ENCODE measurements around the gene USP53.
"Not testable (repeated sequence)": the region's sequence is repeated elsewhere in the genome, so short reads cannot be mapped to it uniquely, and the experiment has no call there.

The USP53 gene

DNA sequence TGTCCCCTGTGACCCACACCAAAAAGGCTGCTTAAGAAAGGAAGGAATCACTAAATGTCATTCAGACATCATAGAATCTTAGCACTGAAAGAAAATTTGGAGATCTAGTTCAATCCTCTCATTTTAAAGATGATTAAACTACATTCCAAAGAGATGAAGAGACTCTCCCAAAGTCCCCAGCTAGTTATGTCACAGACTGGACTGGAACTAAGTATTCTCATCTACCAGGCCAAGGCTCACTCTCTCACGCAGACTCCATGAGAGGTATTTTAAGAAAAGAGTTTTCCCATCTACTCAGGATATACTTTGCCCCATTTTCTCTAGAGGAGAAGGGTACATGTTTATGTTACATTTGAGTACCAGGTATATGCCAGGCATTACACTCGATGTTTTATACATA is 102.5 kb downstream of the USP53 start:
- no peak for TF ChIP-seq CTCF (conservative IDR thresholded peaks at IDR 0.05; ENCODE audit: low read depth)
- CTCF ChIA-PET = no interaction called here
- POLR2A ChIA-PET (ENCODE audit: low non-redundant PET) = no interaction called here
- H3K27ac ChIP-seq = no peak overlapping the region
- DNase-seq (ENCODE audit: low spot score) = no peak

DNA sequence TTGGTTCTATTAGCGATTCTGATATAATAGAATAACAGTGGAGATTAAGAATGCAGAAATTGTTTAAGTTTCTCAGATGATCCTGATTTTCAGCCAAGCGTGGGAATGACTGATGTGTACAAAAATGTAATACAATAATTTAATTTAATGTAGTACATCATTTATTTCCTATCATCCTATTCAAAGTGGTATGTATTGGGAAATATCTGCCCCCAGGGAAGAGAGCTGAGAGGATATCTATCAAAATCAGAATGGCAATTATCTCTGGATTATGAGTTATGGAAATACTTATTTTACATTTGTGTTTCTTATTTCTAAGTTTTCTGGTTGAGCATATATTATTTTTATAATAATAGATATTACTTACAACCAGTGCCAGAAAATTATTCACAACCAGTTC is 105.5 kb downstream of the USP53 start:
- ChIA-PET CTCF (interaction anchor here (0.6 kb wide), 1 partner anchor 60 kb away, joined by 3 read pairs; no protein-coding TSS in a partner anchor), POLR2A (ENCODE audit: low non-redundant PET) (no interaction called here)
- H3K27ac ChIP-seq = no peak overlapping the region
- DNase-seq (ENCODE audit: low spot score) = no peak
- no peak for TF ChIP-seq CTCF (conservative IDR thresholded peaks at IDR 0.05; ENCODE audit: low read depth)

DNA sequence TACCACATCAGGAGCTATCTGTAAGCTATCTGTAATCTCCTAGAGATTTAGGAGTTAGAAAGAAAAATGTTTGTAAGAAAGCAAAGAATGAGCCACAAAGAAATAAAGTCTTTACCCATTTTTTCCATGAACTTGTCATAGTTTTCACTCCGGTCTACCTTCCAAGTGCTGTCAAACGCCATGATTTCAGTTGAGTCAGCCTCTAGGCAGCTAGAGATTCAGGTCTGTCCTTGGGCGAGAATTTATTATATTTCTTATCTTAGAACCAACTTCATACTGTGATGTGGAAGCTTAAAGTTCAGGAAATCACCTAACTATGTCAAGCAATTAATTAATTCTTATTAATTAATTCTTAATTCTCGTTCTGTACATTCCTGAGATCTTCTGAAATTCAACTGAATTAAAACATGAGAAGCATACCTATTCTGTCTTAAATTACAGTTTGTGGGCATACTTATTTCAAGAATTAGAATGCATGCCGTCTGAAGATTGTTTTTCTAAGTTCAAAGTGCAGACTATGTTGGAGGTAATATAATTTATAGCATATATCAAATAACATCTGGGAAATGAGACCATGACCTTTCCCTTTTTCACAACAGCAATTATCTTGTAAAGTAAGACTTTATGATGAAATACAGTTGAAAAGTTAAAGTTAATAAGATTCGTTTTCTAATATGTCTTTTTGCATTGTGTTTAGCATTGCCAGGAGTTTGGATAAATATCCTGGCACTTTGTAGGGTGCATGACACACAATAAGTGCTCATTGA is 109.6 kb downstream of the USP53 start, which contains the start of gene FABP2:
Gene FABP2 (minus strand): TSS at position 218 of the 767 bp plus-strand sequence. CDS start 36 bp downstream, at position 182.
- no peak for TF ChIP-seq CTCF (conservative IDR thresholded peaks at IDR 0.05; ENCODE audit: low read depth)
- ChIA-PET CTCF (no interaction called here), POLR2A (ENCODE audit: low non-redundant PET) (no interaction called here)
- no peak for DNase-seq (ENCODE audit: low spot score)
- H3K27ac ChIP-seq = no peak within 1 kb of the TSS

DNA sequence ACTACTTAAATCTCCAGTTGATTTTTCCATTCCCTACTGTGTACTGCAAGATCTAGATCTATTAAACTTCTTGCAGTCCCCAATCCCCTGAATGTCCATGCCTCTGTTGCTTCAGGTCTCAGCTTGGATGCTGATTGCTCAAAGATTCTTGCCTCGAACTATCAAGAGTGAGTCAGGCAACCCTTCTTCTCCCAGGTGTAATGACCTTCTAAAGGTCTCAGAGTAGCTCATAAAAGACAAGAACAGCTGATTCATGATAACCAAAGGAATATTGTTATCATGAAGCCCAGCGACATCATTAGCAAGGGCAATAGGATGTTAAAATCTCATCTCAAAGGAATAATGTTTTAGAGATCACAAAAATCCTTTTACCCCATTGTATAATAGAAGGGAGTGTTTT is 116.2 kb downstream of the USP53 start:
- POLR2A ChIA-PET (ENCODE audit: low non-redundant PET) = no interaction called here
- no peak for TF ChIP-seq CTCF (conservative IDR thresholded peaks at IDR 0.05; ENCODE audit: low read depth)
- H3K27ac ChIP-seq = no peak overlapping the region
- CTCF ChIA-PET = no interaction called here
- no peak for DNase-seq (ENCODE audit: low spot score)

DNA sequence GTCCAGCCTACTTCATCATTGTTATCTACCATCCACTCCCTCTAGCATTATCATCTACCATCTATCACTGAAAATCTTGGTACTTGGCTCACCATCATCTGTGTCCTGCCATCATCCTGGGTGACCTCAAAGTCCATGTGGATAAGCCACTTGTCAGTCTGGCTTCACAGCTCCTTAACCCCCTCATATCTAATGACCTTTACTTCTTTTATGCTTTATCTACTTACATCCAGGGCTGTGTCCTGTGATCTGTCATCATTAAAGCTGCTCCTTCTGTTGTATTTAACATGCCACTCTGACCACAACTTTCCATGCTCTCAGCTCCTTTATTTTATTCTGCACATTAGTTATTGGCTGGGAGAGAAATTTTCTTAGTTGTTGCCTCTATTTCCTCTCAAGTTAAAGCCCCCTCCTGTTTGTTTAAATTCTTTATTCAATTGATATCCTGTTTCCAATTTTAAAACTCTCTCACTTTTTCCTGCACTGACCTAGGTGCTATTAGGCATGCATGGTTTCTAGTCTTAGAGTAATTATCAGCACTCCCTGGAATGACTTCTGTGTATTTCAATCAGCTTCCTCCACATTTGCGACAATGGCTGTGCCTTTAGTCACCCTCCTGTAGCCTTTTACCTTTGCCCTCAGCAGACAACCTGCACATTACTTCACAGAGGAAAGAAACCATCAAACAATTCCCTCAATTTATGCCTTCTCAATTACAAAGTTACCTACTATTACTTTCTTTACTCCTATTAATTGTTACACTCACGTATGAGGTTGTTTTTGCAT is 117.5 kb downstream of the USP53 start:
- no peak overlapping the region for H3K27ac ChIP-seq
- POLR2A ChIA-PET (ENCODE audit: low non-redundant PET) = no interaction called here
- no peak for TF ChIP-seq CTCF (conservative IDR thresholded peaks at IDR 0.05; ENCODE audit: low read depth)
- CTCF ChIA-PET = no interaction called here
- DNase-seq (ENCODE audit: low spot score) = no peak

DNA sequence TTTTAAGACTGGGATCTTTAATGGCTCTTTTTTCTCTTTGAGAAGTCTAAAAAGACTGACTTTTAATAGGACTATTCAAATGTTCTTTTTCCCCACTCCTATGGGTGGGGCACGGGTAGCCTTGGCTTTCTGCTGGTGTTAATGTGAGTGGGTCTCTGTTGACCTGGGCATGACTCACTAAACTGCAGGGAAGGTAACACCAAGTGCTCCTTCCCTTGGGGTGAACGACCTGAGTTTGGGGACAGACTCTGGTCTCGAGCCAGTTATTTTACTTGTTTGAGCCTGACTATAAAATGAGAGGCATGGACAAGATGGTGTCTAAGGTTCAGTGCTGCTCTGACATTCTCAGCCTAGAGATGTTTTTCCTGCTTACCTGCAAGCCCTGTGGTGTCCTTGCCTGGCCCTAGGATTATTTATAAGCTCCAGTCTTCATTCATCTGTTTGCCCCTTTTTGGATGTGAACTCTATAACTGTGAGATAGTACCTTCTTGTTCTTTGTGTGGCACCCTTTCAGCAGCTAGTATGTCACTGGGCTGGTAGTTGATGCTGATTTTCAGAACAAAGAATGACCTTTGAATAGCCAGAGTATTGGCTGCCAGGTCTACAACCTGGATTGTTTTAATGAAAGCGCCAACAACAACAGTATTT is 123.9 kb downstream of the USP53 start:
- POLR2A ChIA-PET (ENCODE audit: low non-redundant PET); H3K27ac ChIP-seq; DNase-seq (ENCODE audit: low spot score): not testable (repeated sequence)
- CTCF ChIA-PET = interaction anchor here (0.6 kb wide), 1 partner anchor 1896 kb away, joined by 4 read pairs; no protein-coding TSS in a partner anchor

Data from RWPE1 (cell line).